Ecto neural progenitor cell (in vitro differentiated cells): ENCODE data around the gene MSRB3.
"Not testable (repeated sequence)": the region's sequence is repeated elsewhere in the genome, so short reads cannot be mapped to it uniquely, and the experiment has no call there.

Experiments used
- DNase-seq: peaks from one replicate; pipeline ENCODE4 v3.0.0-alpha.2; 2018; ENCODE audit warnings: low spot score

MSRB3 gene

GRCh38 chr12:65292241-65292640 lies 13.8 kb downstream of the MSRB3 start:
- DNase-seq, result no peak

- DNase-seq, result no peak
These were observed 15.3 kb downstream of the MSRB3 start for GRCh38 chr12:65293735-65294134.

GRCh38 chr12:65294641-65295262 lies 16.3 kb downstream of the MSRB3 start:
- DNase-seq, result no peak

GRCh38 chr12:65296508-65297265 lies 18.2 kb downstream of the MSRB3 start:
- no peak for DNase-seq

GRCh38 chr12:65300097-65300496 lies 21.6 kb downstream of the MSRB3 start:
- no peak for DNase-seq

GRCh38 chr12:65300679-65301349 lies 22.3 kb downstream of the MSRB3 start:
- DNase-seq, result no peak

- no peak for DNase-seq
These were observed 24.4 kb downstream of the MSRB3 start for GRCh38 chr12:65302891-65303290.

- no peak for DNase-seq
These were observed 27.0 kb downstream of the MSRB3 start for GRCh38 chr12:65305346-65305950.

GRCh38 chr12:65306366-65307168 lies 28.1 kb downstream of the MSRB3 start:
- no peak for DNase-seq

GRCh38 chr12:65307169-65307501 lies 28.7 kb downstream of the MSRB3 start:
- no peak for DNase-seq

- DNase-seq, result no peak
These were observed 29.5 kb downstream of the MSRB3 start for GRCh38 chr12:65308006-65308405.

GRCh38 chr12:65308601-65309071 lies 30.2 kb downstream of the MSRB3 start:
- no peak for DNase-seq

GRCh38 chr12:65311260-65311659 lies 32.8 kb downstream of the MSRB3 start:
- DNase-seq, result no peak

GRCh38 chr12:65313719-65314317 lies 35.3 kb downstream of the MSRB3 start:
- DNase-seq, result no peak

GRCh38 chr12:65315238-65315637 lies 36.8 kb downstream of the MSRB3 start:
- DNase-seq, result not testable (repeated sequence)

- DNase-seq, result no peak
These were observed 39.8 kb downstream of the MSRB3 start for GRCh38 chr12:65318186-65318685.

GRCh38 chr12:65319688-65320200 lies 41.3 kb downstream of the MSRB3 start:
- no peak for DNase-seq

- DNase-seq, result no peak
These were observed 44.6 kb downstream of the MSRB3 start for GRCh38 chr12:65323070-65323469.

- DNase-seq, result no peak
These were observed 45.6 kb downstream of the MSRB3 start for GRCh38 chr12:65324056-65324455.

- DNase-seq, result no peak
These were observed 46.1 kb downstream of the MSRB3 start for GRCh38 chr12:65324551-65324950.

GRCh38 chr12:65325183-65325582 lies 46.7 kb downstream of the MSRB3 start:
- DNase-seq, result no peak
